Left cardiac atrium (tissue), 4 donors: ENCODE measurements around the gene IFIT3. TPM values are rescaled to one million over a fixed set of nuclear protein-coding genes. Genes with fewer than 3 reads are reported as not detected.
A peak's percentile ranks its signal among the peaks of the same experiment; 100 is the strongest.
"Not testable (repeated sequence)": the region's sequence is repeated elsewhere in the genome, so short reads cannot be mapped to it uniquely, and the experiment has no call there.

Source experiments
- ATAC-seq, 2 donors: fragments of 200-7000 bp; cut with Tn5 transposase; one replicate each; pipeline ENCODE4 v1.9.1; 2020; ENCODE audit warnings: mild to moderate bottlenecking in 2 of 2, moderate library complexity in 2 of 2
- DNase-seq: peaks from one replicate; pipeline ENCODE4 v3.0.0-alpha.2; 2020
- intact Hi-C, 2 donors: fragments of 100-400 bp; cut with DNase I; formaldehyde crosslinking; loops; one replicate each; pipeline versions ENCODE4 v1.14.1 to v1.15.1; 2022 to 2023
- total RNA-seq, 2 donors: library from RNA; stranded (reverse); fragmentation: NEBNext Ultra II Directional; extraction: Animal tissue kit (Norgen Biotek cat#: 25700); gene quantifications; one replicate each; pipeline ENCODE4 v1.2.1, GENCODE V29; 2021
- donor health status: DM: no; HTN: yes; CAD: no.
- donor health status: DM: no; HTN: yes; CAD: no; lungs with severe emphysema.
- donor health status: DM: yes; HTN: yes; CAD: no.
- donor health status: Dilated cardiomyopathy.

IFIT3 gene
- total RNA-seq, 2 donors from 2014 or later: 8.6 to 19.9 TPM

GRCh38 chr10:89329151-89329550 lies 1.4 kb downstream of the IFIT3 start:
- intact Hi-C loops: no loop called here

GRCh38 chr10:89330014-89330413 lies 2.2 kb downstream of the IFIT3 start:
- intact Hi-C loops, ATAC-seq, DNase-seq: not testable (repeated sequence)

More at GRCh38 chr10:89329151-89329550, 1.4 kb downstream of the IFIT3 start:
- ATAC-seq: no peak
- no peak for DNase-seq

- DNase-seq (no peak), ATAC-seq (no peak)
- intact Hi-C loops: no loop called here
Observed at GRCh38 chr10:89330537-89331212, 2.9 kb downstream of the IFIT3 start.

GRCh38 chr10:89331487-89332122 lies 3.8 kb downstream of the IFIT3 start:
- DNase-seq, ATAC-seq, intact Hi-C loops: not testable (repeated sequence)

- intact Hi-C loops: no loop called here
- DNase-seq: no peak
- peak; percentile 63 to 64 for ATAC-seq
Observed at GRCh38 chr10:89332123-89332633, 4.4 kb downstream of the IFIT3 start.

GRCh38 chr10:89335226-89335625 lies 7.4 kb downstream of the IFIT3 start:
- intact Hi-C loops: no loop called here
- DNase-seq (no peak), ATAC-seq (no peak)

GRCh38 chr10:89336241-89336640 lies 8.4 kb downstream of the IFIT3 start:
- intact Hi-C loops: no loop called here
- no peak for DNase-seq
- no peak for ATAC-seq

GRCh38 chr10:89337484-89337883 lies 9.7 kb downstream of the IFIT3 start:
- intact Hi-C loops: no loop called here
- ATAC-seq (peak in 1 of 2 donors; percentile 20), DNase-seq (no peak)

- intact Hi-C loops: no loop called here
- no peak for DNase-seq
- no peak for ATAC-seq
Observed at GRCh38 chr10:89338713-89339112, 10.9 kb downstream of the IFIT3 start.

- ATAC-seq (no peak), DNase-seq (no peak)
- intact Hi-C loops: no loop called here
Observed at GRCh38 chr10:89339875-89340274, 12.1 kb downstream of the IFIT3 start.

GRCh38 chr10:89341649-89342048 lies 13.9 kb downstream of the IFIT3 start:
- no peak for ATAC-seq
- intact Hi-C loops: no loop called here

GRCh38 chr10:89342206-89342958 lies 14.6 kb downstream of the IFIT3 start:
- intact Hi-C loops: no loop called here
- DNase-seq (peak; percentile 71), ATAC-seq (peak; percentile 43 to 68)

More at GRCh38 chr10:89341649-89342048, 13.9 kb downstream of the IFIT3 start:
- no peak for DNase-seq

GRCh38 chr10:89343089-89343767 lies 15.4 kb downstream of the IFIT3 start:
- DNase-seq (no peak), ATAC-seq (no peak)
- intact Hi-C loops: no loop called here

GRCh38 chr10:89344156-89344555 lies 16.4 kb downstream of the IFIT3 start:
- ATAC-seq (no peak), DNase-seq (no peak)
- intact Hi-C loops: no loop called here

- intact Hi-C loops: no loop called here
- no peak for ATAC-seq
- no peak for DNase-seq
Observed at GRCh38 chr10:89345367-89346000, 17.7 kb downstream of the IFIT3 start.

GRCh38 chr10:89346405-89347254 lies 18.8 kb downstream of the IFIT3 start:
- intact Hi-C loops: no loop called here
- ATAC-seq: peak; percentile 27 to 44
- no peak for DNase-seq

- intact Hi-C loops: no loop called here
- ATAC-seq (peak in 1 of 2 donors; percentile 16), DNase-seq (no peak)
Observed at GRCh38 chr10:89347701-89348457, 20.1 kb downstream of the IFIT3 start.
